DND-41 (cell line): ENCODE results near the gene ARHGEF17.

Experiments
- ATAC-seq: fragments of 200-7000 bp; cut with Tn5 transposase; 3 replicates; pipeline ENCODE4 v1.9.1; 2021; ENCODE audit warnings: low read depth; ENCODE audit not compliant: insufficient read depth
- DNase-seq: peaks from one replicate; pipeline ENCODE4 v3.0.0-alpha.2; 2020
- H2AFZ ChIP-seq: 2 replicates; pipeline ENCODE4 v1.6.0; 2012; ENCODE audit warnings: low read depth, low read length
- H3K27ac ChIP-seq: 2 replicates; pipeline ENCODE4 v1.5.1; 2012; ENCODE audit warnings: low read length, inconsistent platforms
- H3K27me3 ChIP-seq: fragments of 200-600 bp; sonication (generic); 2 replicates; pipeline ENCODE4 v1.6.0; 2012; ENCODE audit warnings: low read length, mild to moderate bottlenecking, inconsistent platforms; ENCODE audit not compliant: insufficient read depth, poor library complexity
- H3K36me3 ChIP-seq: 2 replicates; pipeline ENCODE4 v1.5.1; 2012; ENCODE audit warnings: low read length, inconsistent platforms; ENCODE audit not compliant: insufficient read depth
- H3K4me1 ChIP-seq: 2 replicates; pipeline ENCODE4 v1.5.1; 2012; ENCODE audit warnings: mild to moderate bottlenecking, low read length; ENCODE audit not compliant: insufficient read depth
- H3K4me2 ChIP-seq: 2 replicates; pipeline ENCODE4 v1.6.0; 2012; ENCODE audit warnings: mild to moderate bottlenecking, moderate library complexity, low read length, inconsistent platforms; ENCODE audit not compliant: insufficient read depth
- H3K4me3 ChIP-seq, 2 experiments: fragments of 200-600 bp in 1 of 2; shearing (Covaris generic) in 1 of 2; 2 replicates each; pipeline ENCODE4 v1.5.1; 2012 to 2016; ENCODE audit warnings: inconsistent platforms in 2 of 2, low read length in 2 of 2, mild to moderate bottlenecking in 2 of 2, low read depth in 1 of 2, moderate library complexity in 1 of 2
- H3K79me2 ChIP-seq: 2 replicates; pipeline ENCODE4 v1.6.0; 2012; ENCODE audit warnings: low read length, inconsistent platforms; ENCODE audit not compliant: insufficient read depth
- H3K9ac ChIP-seq: 2 replicates; pipeline ENCODE4 v1.6.0; 2012; ENCODE audit warnings: low read depth, mild to moderate bottlenecking, inconsistent platforms, low read length, moderate library complexity
- H3K9me3 ChIP-seq: 2 replicates; pipeline ENCODE4 v1.5.1; 2012; ENCODE audit warnings: low read length, moderate library complexity, mild to moderate bottlenecking, inconsistent platforms; ENCODE audit not compliant: insufficient read depth, severe bottlenecking
- H4K20me1 ChIP-seq: 2 replicates; pipeline ENCODE4 v1.6.0; 2012; ENCODE audit warnings: low read length; ENCODE audit not compliant: insufficient read depth
- EZH2 ChIP-seq: IDR thresholded peaks from 3 replicates; pipeline ENCODE4 v1.6.1; 2012; ENCODE audit warnings: borderline replicate concordance, low read depth, mild to moderate bottlenecking, moderate library complexity, low read length, inconsistent platforms; ENCODE audit not compliant: severe bottlenecking
- TF ChIP-seq, protein P1 (sequence below): IDR thresholded peaks from 2 replicates; pipeline ENCODE4 v1.5.1; 2012; ENCODE audit warnings: borderline replicate concordance, low read length, moderate library complexity, mild to moderate bottlenecking; ENCODE audit not compliant: poor library complexity, severe bottlenecking; ENCODE audit errors: extremely low read depth

Gene ARHGEF17

GRCh38 chr11:73266646-73267020 lies 41.4 kb upstream of the ARHGEF17 start:
- no peak overlapping the region for H3K9ac ChIP-seq
- DNase-seq (no peak), ATAC-seq (no peak)
- H3K27me3 ChIP-seq = peaks cover 19% of the 10 kb centered on the region
- no peaks in the 10 kb centered on the region for H3K36me3 ChIP-seq
- H2AFZ ChIP-seq = no peak overlapping the region
- no peak overlapping the region for H3K4me2 ChIP-seq
- no peak overlapping the region for H3K27ac ChIP-seq
- no peaks in the 10 kb centered on the region for H3K4me1 ChIP-seq
- no peak overlapping the region for H3K4me3 ChIP-seq
- no peaks in the 10 kb centered on the region for H3K79me2 ChIP-seq
- no peaks in the 10 kb centered on the region for H4K20me1 ChIP-seq
- TF ChIP-seq, protein P1, sequence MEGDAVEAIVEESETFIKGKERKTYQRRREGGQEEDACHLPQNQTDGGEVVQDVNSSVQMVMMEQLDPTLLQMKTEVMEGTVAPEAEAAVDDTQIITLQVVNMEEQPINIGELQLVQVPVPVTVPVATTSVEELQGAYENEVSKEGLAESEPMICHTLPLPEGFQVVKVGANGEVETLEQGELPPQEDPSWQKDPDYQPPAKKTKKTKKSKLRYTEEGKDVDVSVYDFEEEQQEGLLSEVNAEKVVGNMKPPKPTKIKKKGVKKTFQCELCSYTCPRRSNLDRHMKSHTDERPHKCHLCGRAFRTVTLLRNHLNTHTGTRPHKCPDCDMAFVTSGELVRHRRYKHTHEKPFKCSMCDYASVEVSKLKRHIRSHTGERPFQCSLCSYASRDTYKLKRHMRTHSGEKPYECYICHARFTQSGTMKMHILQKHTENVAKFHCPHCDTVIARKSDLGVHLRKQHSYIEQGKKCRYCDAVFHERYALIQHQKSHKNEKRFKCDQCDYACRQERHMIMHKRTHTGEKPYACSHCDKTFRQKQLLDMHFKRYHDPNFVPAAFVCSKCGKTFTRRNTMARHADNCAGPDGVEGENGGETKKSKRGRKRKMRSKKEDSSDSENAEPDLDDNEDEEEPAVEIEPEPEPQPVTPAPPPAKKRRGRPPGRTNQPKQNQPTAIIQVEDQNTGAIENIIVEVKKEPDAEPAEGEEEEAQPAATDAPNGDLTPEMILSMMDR = no peak
- TF ChIP-seq EZH2 = no peak
- no peaks in the 10 kb centered on the region for H3K9me3 ChIP-seq

DNA sequence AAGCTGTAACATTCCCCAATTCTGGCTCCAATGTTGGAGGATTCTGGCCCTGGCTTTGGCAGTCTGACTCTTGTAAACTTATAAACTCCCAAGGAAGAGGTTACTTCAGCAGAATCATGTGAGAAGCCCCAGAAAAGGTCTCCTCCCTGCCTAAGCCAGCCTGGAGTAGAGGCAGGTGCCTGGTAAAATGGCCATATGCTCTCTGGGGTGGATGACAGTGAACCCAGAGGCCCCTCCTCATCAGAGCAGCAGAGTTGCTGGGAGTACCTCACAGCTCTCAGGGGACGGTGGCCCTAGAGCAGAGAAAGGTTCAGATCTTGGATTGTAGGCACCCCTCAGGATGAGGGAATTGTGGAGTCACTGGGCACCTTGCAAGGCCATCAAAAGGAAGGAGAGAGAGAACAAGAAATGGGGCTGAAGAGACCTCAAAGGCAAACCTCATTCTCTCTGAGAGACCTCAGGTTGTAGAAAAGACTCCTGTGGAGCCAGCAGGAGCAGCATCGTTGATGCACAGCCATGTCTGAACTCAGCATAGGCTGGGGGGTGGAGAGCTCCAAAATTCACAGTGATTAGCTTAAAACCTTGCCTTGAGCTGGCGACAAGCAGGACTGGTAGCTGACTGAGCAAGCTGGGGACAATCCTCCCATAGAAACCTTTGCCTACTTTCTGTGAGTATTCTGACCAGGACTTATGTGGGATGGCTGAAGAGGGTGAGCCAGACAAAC lies 40.8 kb upstream of the ARHGEF17 start:
- H3K9me3 ChIP-seq = no peaks in the 10 kb centered on the region
- DNase-seq (no peak), ATAC-seq (no peak)
- TF ChIP-seq, protein P1 = no peak
- no peak for TF ChIP-seq EZH2
- H3K4me3 ChIP-seq = no peak overlapping the region
- no peak overlapping the region for H3K4me2 ChIP-seq
- no peak overlapping the region for H3K27ac ChIP-seq
- H3K27me3 ChIP-seq = peaks cover 19% of the 10 kb centered on the region
- H2AFZ ChIP-seq = no peak overlapping the region
- no peaks in the 10 kb centered on the region for H4K20me1 ChIP-seq
- H3K9ac ChIP-seq = no peak overlapping the region
- H3K36me3 ChIP-seq = no peaks in the 10 kb centered on the region
- no peaks in the 10 kb centered on the region for H3K79me2 ChIP-seq
- H3K4me1 ChIP-seq = no peaks in the 10 kb centered on the region

- ATAC-seq = no peak
- H3K4me1 ChIP-seq = no peaks in the 10 kb centered on the region
- H3K4me3 ChIP-seq = no peak overlapping the region
- TF ChIP-seq EZH2 = no peak
- TF ChIP-seq, protein P1 = no peak
- H3K27ac ChIP-seq = no peak overlapping the region
- no peak for DNase-seq
- no peaks in the 10 kb centered on the region for H4K20me1 ChIP-seq
- no peak overlapping the region for H3K9ac ChIP-seq
- H3K9me3 ChIP-seq = no peaks in the 10 kb centered on the region
- H3K79me2 ChIP-seq = no peaks in the 10 kb centered on the region
- H3K4me2 ChIP-seq = no peak overlapping the region
- H3K27me3 ChIP-seq = peaks cover 19% of the 10 kb centered on the region
- no peaks in the 10 kb centered on the region for H3K36me3 ChIP-seq
- no peak overlapping the region for H2AFZ ChIP-seq
These were observed 40.1 kb upstream of the ARHGEF17 start for GRCh38 chr11:73267906-73268540.
